Neural progenitor cell (in vitro differentiated cells): ENCODE results near the gene TCP10L. TPM values are rescaled to one million over a fixed set of nuclear protein-coding genes. Genes with fewer than 3 reads are reported as not detected.
"Not testable (repeated sequence)": the region's sequence is repeated elsewhere in the genome, so short reads cannot be mapped to it uniquely, and the experiment has no call there.

Source experiments
- DNase-seq: peaks from one replicate; pipeline ENCODE4 v3.0.0-alpha.2; 2016; ENCODE audit warnings: low spot score
- H2AFZ ChIP-seq: fragments of 200-600 bp; sonication (generic); replicated peaks from 2 replicates; pipeline ENCODE4 v1.6.1; 2016; ENCODE audit warnings: antibody characterized with exemption
- H3F3A ChIP-seq: fragments of 200-600 bp; sonication (generic); 2 replicates; pipeline ENCODE4 v1.6.1; 2016; ENCODE audit warnings: antibody characterized with exemption, low read depth
- H3K27ac ChIP-seq: fragments of 200-600 bp; sonication (generic); 2 replicates; pipeline ENCODE4 v1.5.1; 2016; ENCODE audit warnings: mild to moderate bottlenecking
- H3K27me3 ChIP-seq: fragments of 200-600 bp; sonication (generic); 2 replicates; pipeline ENCODE4 v1.6.1; 2016; ENCODE audit warnings: mild to moderate bottlenecking, moderate library complexity
- H3K36me3 ChIP-seq: fragments of 200-600 bp; sonication (generic); 2 replicates; pipeline ENCODE4 v1.5.1; 2016
- H3K4me1 ChIP-seq: fragments of 200-600 bp; sonication (generic); 2 replicates; pipeline ENCODE4 v1.6.1; 2016; ENCODE audit warnings: mixed run types
- H3K4me2 ChIP-seq: fragments of 200-600 bp; sonication (generic); 2 replicates; pipeline ENCODE4 v1.6.1; 2016
- H3K4me3 ChIP-seq: fragments of 200-600 bp; sonication (generic); 2 replicates; pipeline ENCODE4 v1.5.1; 2016
- H3K79me2 ChIP-seq: fragments of 200-600 bp; sonication (generic); 2 replicates; pipeline ENCODE4 v1.6.1; 2016; ENCODE audit warnings: low read depth
- H3K9ac ChIP-seq: fragments of 200-600 bp; sonication (generic); 2 replicates; pipeline ENCODE4 v1.6.1; 2016
- H3K9me3 ChIP-seq: fragments of 200-600 bp; sonication (generic); 2 replicates; pipeline ENCODE4 v1.5.1; 2016; ENCODE audit warnings: low read depth
- H4K20me1 ChIP-seq: fragments of 200-600 bp; sonication (generic); 2 replicates; pipeline ENCODE4 v1.6.1; 2016; ENCODE audit warnings: low read depth
- H3K27ac Mint-ChIP-seq: 3 replicates; pipeline ENCODE4 v1.8.0; 2021; ENCODE audit warnings: mixed read lengths
- H3K27me3 Mint-ChIP-seq: 2 replicates; pipeline ENCODE4 v1.8.0; 2022; ENCODE audit warnings: low read depth, mild to moderate bottlenecking, inconsistent platforms, moderate library complexity, mixed read lengths; ENCODE audit not compliant: insufficient read depth
- H3K36me3 Mint-ChIP-seq: 3 replicates; pipeline ENCODE4 v1.8.0; 2021; ENCODE audit warnings: mixed read lengths
- H3K4me1 Mint-ChIP-seq: 3 replicates; pipeline ENCODE4 v1.8.0; 2021; ENCODE audit warnings: mixed read lengths
- H3K4me3 Mint-ChIP-seq: 3 replicates; pipeline ENCODE4 v1.8.0; 2021; ENCODE audit warnings: mild to moderate bottlenecking, moderate library complexity, mixed read lengths
- H3K9me3 Mint-ChIP-seq: 3 replicates; pipeline ENCODE4 v1.8.0; 2020; ENCODE audit warnings: mixed read lengths
- CTCF ChIP-seq: fragments of 200-600 bp; sonication (generic); IDR thresholded peaks from 2 replicates; pipeline ENCODE4 v1.5.1; 2017; ENCODE audit warnings: antibody characterized with exemption, mild to moderate bottlenecking
- EZH2 ChIP-seq: fragments of 200-600 bp; sonication (generic); IDR thresholded peaks from 2 replicates; pipeline ENCODE4 v1.6.1; 2017; ENCODE audit warnings: antibody characterized with exemption, mild to moderate bottlenecking, moderate library complexity
- EZH2phosphoT487 ChIP-seq: fragments of 200-600 bp; sonication (generic); IDR thresholded peaks from 2 replicates; pipeline ENCODE4 v1.6.1; 2017; ENCODE audit warnings: antibody characterized with exemption
- total RNA-seq: library from RNA; depleted of rRNA; stranded (reverse); fragments of >200 nt; gene quantifications from 2 replicates; pipeline ENCODE4 v1.2.3, GENCODE V29; 2015; ENCODE audit warnings: low replicate concordance

The TCP10L gene
- 0.59 and 3.7 TPM in 2 replicates for total RNA-seq

- H3K36me3 Mint-ChIP-seq: no peaks in the 10 kb centered on the region
- no peaks in the 10 kb centered on the region for H3K9me3 Mint-ChIP-seq
- no peak within 1 kb of the TSS for H3K27ac Mint-ChIP-seq
- no peak within 1 kb of the TSS for H2AFZ ChIP-seq
- H3K27ac ChIP-seq: no peak within 1 kb of the TSS
- H3K79me2 ChIP-seq: no peaks in the 10 kb centered on the region
- H3K4me3 Mint-ChIP-seq: no peak within 1 kb of the TSS
- no peak for DNase-seq
- no peaks in the 10 kb centered on the region for H3K36me3 ChIP-seq
- H3K9ac ChIP-seq: no peak within 1 kb of the TSS
- H3K4me1 Mint-ChIP-seq: no peaks in the 10 kb centered on the region
- H4K20me1 ChIP-seq: no peaks in the 10 kb centered on the region
- peaks cover 3% of the 10 kb centered on the region for H3K27me3 Mint-ChIP-seq
- H3K9me3 ChIP-seq: no peaks in the 10 kb centered on the region
- no peaks in the 10 kb centered on the region for H3F3A ChIP-seq
- no peaks in the 10 kb centered on the region for H3K27me3 ChIP-seq
- no peak within 1 kb of the TSS for H3K4me2 ChIP-seq
- no peaks in the 10 kb centered on the region for H3K4me1 ChIP-seq
- TF ChIP-seq CTCF (no peak), EZH2 (no peak), EZH2phosphoT487 (no peak)
- no peak within 1 kb of the TSS for H3K4me3 ChIP-seq
Observed at GRCh38 chr21:32585042-32585710, at the start of gene TCP10L. TSS of gene TCP10L (minus strand) at chr21:32585523. CDS start at chr21:32584304, 1,219 bp downstream.

- TF ChIP-seq EZH2 (no peak), EZH2phosphoT487 (no peak), CTCF (no peak)
- no peak for DNase-seq
- no peaks in the 10 kb centered on the region for H3K4me1 Mint-ChIP-seq
- Histone ChIP-seq H4K20me1 (no peaks in the 10 kb centered on the region), H3K4me2 (no peak overlapping the region), H3K27ac (no peak overlapping the region), H3K79me2 (no peaks in the 10 kb centered on the region), H3K9ac (no peak overlapping the region), H3K27me3 (no peaks in the 10 kb centered on the region), H3K36me3 (no peaks in the 10 kb centered on the region), H3F3A (no peaks in the 10 kb centered on the region), H3K4me1 (no peaks in the 10 kb centered on the region), H2AFZ (no peak overlapping the region), H3K9me3 (no peaks in the 10 kb centered on the region), H3K4me3 (no peak overlapping the region)
- no peaks in the 10 kb centered on the region for H3K36me3 Mint-ChIP-seq
- H3K9me3 Mint-ChIP-seq: no peaks in the 10 kb centered on the region
- H3K27ac Mint-ChIP-seq: no peak overlapping the region
- no peak overlapping the region for H3K4me3 Mint-ChIP-seq
- H3K27me3 Mint-ChIP-seq: peaks cover 2% of the 10 kb centered on the region
Observed at GRCh38 chr21:32626621-32627196, 41.4 kb upstream of the TCP10L start.

GRCh38 chr21:32618218-32618617 is 32.9 kb upstream of the TCP10L start:
- H3K27ac Mint-ChIP-seq, H3K36me3 ChIP-seq, H3K4me1 ChIP-seq, H3F3A ChIP-seq, H3K4me3 Mint-ChIP-seq, H3K4me3 ChIP-seq, H3K27me3 Mint-ChIP-seq, H3K27ac ChIP-seq, H3K9me3 Mint-ChIP-seq, H3K9ac ChIP-seq, H3K9me3 ChIP-seq, H3K79me2 ChIP-seq, H2AFZ ChIP-seq, DNase-seq, H3K4me1 Mint-ChIP-seq, H4K20me1 ChIP-seq, H3K4me2 ChIP-seq, H3K36me3 Mint-ChIP-seq: not testable (repeated sequence)
- peaks cover 21% of the 10 kb centered on the region for H3K27me3 ChIP-seq

GRCh38 chr21:32613436-32614043 is 28.2 kb upstream of the TCP10L start:
- H3K4me3 ChIP-seq: peak overlapping the region; percentile 77
- H3F3A ChIP-seq: peaks cover 13% of the 10 kb centered on the region
- H3K9me3 ChIP-seq: no peaks in the 10 kb centered on the region
- H3K9ac ChIP-seq: no peak overlapping the region
- H2AFZ ChIP-seq: peak overlapping the region; percentile 98
- H4K20me1 ChIP-seq: peaks cover 10% of the 10 kb centered on the region
- H3K4me1 ChIP-seq: peaks cover 5% of the 10 kb centered on the region
- Mint-ChIP-seq H3K27me3 (peaks cover 6% of the 10 kb centered on the region), H3K4me1 (peaks cover 14% of the 10 kb centered on the region), H3K9me3 (no peaks in the 10 kb centered on the region), H3K36me3 (peaks cover 4% of the 10 kb centered on the region), H3K27ac (no peak overlapping the region), H3K4me3 (peak overlapping the region; percentile 98)
- peaks cover 22% of the 10 kb centered on the region for H3K79me2 ChIP-seq
- TF ChIP-seq CTCF (no peak), EZH2 (no peak), EZH2phosphoT487 (no peak)
- peak overlapping the region; percentile 95 for H3K4me2 ChIP-seq
- H3K36me3 ChIP-seq: no peaks in the 10 kb centered on the region
- DNase-seq: no peak
- H3K27me3 ChIP-seq: no peaks in the 10 kb centered on the region
- H3K27ac ChIP-seq: no peak overlapping the region
